Measurements from ENCODE around the gene DYNLT4.
A peak's percentile ranks its signal among the peaks of the same experiment; 100 is the strongest.
"Not testable (repeated sequence)": the region's sequence is repeated elsewhere in the genome, so short reads cannot be mapped to it uniquely, and the experiment has no call there.

The DYNLT4 gene

GRCh38 chr1:44808063-44808937 lies 1.1 kb upstream of the DYNLT4 start, which contains the start of gene BTBD19:
Gene BTBD19, plus strand, starts transcription at chr1:44808523. Its CDS starts 298 bp downstream, at chr1:44808821.
- DNase-seq, result no peak

DNA sequence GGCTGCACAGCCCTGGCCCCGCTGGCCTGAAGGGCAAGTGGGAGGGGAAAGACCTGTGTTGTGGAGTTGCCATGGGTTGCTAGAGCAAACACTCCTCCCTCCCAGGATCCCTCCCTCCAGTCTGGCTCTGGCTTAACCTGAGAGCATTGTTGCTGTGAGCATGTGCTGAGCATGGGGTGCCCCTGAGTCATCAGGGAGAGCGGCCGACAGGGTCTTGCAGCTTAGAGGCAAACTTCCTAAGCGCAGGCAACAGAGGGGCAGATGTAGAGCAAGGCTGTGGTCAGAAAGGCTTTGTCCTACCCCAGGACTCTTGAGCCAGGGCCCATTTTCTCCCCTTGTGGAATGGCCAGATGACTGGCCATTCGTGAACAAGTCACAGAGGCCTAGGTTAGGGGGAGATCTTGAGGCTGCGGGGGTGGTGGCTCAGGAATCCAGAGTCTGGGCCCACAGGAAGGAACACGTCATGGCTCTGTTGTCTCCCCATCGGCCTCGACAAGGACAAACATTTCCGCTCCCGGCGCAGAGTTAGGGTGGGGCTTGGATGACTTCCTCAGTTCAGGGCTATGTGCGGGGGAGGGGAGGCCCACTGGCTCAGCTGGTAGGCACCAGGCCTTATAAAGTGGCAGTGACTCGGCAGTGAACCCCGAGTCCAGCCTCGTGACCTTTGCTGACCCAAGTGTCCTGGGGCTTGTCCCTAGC lies 362 bp upstream of the DYNLT4 start:
- peak; percentile 50 for DNase-seq

DNA sequence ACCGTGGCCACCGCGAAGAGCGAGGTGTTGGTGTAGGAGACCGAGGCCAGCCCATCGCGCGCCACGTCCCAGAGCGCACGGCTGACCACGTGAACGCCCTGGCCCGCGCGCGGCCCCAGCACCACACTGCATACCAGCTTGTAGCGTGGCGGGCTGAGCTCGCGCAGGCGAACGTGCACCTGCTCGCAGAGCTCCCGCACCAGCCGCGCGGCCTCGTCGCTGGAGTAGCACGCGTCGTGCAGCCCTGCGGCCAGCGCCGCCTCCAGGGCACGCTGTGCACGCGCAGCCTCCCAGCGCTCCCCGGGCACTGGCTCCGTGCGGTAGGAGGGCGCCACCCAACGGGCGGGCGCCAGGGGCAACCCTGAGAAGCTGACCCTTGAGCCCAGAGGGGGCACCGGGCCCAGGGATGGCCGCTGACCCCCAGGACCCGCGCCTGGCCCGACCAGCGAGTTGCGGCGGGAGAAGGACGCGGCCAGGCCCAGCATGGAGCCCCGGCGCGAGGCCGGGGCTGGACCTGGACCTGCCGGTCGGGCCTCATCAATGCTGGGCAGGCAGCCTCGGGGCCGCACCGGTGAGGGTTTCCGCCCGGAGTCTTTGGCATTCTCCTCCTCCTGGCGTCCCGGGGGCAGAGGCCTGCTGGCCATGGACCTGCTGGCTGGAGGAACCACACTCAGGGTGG lies 987 bp downstream of the DYNLT4 start:
- peak; percentile 38 for DNase-seq

- DNase-seq, result no peak
Observed at GRCh38 chr1:44805311-44806024, 1.7 kb downstream of the DYNLT4 start.

- no peak for DNase-seq
Observed at GRCh38 chr1:44803312-44804095, 3.6 kb downstream of the DYNLT4 start.

GRCh38 chr1:44803062-44803311 lies 4.2 kb downstream of the DYNLT4 start:
- DNase-seq, result no peak

DNA sequence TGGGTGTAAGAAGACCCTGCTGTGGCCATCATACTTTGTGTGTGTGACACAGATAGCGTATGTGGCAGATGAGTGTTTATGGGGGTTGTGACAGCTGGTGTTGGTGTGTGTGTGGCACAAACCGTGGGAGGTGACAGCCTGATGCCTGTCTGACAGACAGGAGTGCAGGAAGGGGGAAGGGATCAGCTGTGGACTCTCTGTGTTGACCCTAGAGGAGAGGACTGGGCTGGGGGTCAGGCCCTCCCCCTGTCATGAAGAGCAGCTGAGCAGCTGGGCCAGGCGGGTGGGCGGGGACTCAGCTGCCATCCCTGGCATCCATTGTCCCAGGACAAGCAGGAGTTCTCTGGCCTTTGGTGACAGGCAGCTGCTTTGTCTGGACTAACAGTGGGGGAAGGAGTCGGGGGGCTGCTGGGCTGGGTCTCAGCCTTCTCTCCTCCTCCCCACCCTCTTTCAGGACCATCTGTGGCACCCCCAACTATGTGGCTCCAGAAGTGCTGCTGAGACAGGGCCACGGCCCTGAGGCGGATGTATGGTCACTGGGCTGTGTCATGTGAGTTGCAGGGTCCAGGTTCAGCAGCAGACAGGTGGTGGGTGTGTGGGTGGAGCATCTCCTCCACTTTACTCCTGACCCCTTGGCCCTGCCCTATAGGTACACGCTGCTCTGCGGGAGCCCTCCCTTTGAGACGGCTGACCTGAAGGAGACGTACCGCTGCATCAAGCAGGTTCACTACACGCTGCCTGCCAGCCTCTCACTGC lies 4.7 kb downstream of the DYNLT4 start:
- no peak for DNase-seq

DNA sequence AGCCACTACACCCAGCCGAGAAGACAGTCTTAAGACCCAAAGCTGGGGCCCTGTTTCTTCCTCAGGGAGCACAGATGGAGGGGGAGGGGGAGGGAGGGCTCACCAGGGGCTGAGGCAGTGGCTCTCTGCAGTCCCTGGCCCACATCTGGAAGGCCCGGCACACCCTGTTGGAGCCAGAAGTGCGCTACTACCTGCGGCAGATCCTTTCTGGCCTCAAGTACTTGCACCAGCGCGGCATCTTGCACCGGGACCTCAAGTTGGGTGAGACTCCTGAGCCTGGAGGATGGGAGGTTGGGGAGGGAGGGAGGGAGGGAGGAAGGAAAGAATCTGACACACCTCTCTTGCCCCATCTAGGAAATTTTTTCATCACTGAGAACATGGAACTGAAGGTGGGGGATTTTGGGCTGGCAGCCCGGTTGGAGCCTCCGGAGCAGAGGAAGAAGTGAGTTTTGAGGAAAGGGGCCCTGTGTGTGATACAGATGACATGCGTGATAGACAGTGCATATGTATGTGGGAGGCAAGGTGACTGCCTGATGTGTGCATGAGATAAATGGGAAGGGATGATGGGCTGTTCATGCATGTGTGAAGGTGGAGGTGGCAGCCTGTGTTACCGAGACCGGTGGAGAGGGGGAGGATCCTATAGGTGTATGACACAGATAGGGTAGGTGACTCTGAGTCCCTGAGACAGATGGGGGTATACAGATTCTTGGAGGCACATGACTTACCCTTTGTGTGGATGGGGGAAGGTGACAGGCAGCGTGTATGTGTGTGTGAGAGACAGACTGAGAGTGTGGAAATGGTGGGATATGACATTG lies 5.5 kb downstream of the DYNLT4 start:
- no peak for DNase-seq

DNA sequence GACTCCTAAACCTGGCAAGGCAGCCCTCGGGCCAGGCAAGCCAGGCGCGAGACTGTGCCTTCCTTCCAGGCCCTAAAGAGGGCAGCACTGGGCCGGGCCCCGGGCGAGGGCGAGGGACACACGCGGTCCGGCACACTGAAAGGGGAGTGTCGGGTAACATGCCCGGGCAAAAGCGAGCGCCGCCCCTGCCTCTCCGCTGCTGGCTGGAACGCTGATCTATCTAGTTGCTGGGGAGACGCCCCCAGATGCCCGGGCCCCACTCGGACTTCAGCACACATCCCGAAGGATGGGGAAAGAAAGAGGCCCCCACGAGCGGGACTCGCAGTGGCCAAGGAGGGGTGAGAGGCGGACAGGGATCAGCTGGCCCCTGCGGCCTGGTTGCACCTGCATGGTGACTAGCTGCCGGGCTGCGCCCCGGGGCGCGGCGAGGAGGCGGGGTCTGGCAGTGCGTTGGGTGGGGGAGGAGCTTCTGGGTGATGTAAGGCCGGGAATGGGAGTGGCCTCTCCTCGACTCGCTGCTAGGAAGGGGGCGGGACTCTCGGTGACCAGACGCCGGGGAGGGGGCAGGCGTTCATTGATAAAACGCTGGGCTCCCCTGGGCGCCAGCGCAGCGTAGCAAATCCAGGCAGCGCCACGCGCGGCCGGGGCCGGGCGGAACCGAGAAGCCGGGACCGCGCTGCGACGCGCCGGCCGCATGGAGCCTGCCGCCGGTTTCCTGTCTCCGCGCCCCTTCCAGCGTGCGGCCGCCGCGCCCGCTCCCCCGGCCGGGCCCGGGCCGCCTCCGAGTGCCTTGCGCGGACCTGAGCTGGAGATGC lies 7.2 kb downstream of the DYNLT4 start, which contains the start of gene PLK3:
Gene PLK3 (plus strand): TSS at position 608 of the 815 bp plus-strand sequence. CDS start 87 bp downstream, at position 695.
- peak; percentile 90 for DNase-seq

DNA sequence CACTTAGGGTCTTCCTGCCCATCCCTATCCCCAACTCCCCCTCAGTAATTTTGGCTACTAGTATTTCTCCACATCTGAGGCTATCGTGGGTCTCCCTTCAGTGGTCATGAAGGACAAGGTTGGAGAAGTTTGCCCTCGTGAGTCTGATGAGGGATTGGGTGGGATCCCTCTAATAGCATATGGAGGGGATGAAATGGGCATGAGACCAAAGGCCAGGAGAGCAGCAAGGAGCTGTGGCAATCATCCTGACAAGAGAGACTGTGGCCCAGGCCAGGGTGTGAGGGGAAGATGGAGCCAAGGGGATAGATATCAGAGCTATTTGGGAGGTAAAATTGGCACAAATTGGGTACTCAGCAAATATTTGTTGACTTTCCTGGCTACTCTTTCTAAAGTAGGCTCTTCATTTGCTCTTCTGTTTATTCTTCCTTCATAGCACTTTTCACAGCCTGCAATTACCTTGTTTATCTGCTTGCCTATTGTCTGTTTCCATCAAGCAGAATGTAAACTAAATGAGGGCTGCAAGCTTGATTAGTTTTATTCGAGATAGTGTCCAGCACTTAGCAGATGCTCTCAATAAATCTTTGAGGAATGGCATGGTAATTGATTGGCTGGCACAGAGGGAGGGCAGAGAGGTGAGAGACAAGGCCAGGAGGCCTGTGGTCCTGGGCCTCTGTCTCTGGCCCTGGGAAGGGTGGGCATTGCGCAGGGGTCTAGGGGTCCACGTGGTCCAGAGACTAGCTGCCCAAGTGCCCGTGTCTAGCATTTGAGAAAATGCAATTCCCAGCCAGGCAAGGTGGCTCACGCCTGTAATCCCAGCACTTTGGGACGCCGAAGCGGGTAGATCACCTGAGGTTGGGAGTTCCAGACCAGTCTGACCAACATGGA lies 8.4 kb downstream of the DYNLT4 start:
- DNase-seq, result no peak

- DNase-seq, result not testable (repeated sequence)
Observed at GRCh38 chr1:44797886-44798285, 9.3 kb downstream of the DYNLT4 start.

DNA sequence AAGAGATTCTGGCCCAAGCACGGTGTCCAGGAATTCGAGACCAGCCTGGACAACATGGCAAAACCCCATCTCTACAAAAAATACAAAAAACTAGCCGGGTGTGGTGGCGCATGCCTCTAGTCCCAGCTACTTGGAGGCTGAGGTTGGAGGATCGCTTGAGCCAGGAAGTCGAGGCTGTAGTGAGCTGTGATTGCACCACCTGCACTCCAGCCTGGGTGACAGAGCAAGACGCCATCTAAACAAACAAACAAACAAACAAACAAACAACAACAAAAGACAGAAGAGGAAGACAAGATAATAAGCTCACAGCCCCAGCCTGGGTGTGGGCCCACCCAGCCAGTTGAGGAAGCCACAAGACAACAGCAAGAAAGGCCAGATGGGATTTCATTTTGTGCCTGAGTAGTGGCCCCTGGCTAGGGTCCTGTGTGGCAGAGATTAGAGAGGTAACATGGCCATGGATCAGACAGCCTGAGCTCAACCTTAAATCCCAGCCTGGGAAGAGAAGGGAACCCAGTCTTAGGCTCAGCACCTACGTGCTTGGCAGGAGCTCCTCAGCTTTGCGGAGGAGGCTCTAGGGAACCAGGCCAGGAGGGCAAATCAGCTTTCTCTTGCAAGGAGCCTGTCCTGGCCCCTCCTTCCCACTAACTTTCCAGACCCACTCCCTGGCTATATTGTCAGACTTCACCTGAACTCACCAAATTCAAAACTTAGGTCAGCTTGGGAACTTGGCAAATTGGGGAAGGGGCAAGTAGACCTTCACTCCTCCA lies 14.2 kb downstream of the DYNLT4 start:
- DNase-seq, result no peak

- DNase-seq, result no peak
Observed at GRCh38 chr1:44790968-44791801, 16.0 kb downstream of the DYNLT4 start.

- DNase-seq, result no peak
Observed at GRCh38 chr1:44788120-44788860, 18.9 kb downstream of the DYNLT4 start, which contains the start of gene BEST4. Gene BEST4, minus strand, starts transcription at chr1:44788170. Its CDS starts 465 bp downstream, at chr1:44787705.

DNA sequence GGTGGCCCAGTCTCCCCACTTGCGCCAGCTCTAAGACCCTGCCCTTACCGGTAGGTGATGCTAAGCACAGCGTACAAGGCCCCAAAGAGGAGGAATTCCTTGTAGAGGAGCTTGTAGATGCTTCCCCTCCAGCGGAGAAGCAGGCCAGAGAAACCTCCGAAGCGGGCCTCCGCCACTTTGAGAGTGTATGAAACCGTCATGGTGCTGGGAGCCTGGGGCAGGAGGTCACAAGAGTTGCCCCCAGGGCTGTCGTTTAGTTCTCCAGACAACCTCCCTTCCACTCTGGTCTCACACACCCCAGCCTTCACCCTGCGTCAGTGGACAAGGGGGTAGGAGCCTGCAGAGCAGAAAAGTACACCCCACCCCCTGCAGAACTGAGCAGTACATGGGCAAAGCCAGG lies 19.6 kb downstream of the DYNLT4 start:
- no peak for DNase-seq
